ENCODE measurements around the gene SEC14L1.

SEC14L1 gene

GRCh38 chr17:77191244-77191643, 50.5 kb downstream of the SEC14L1 start:
- no peak overlapping the region for H3K4me3 ChIP-seq (ENCODE audit: low read depth, low read length)
- TF ChIP-seq, protein P1, sequence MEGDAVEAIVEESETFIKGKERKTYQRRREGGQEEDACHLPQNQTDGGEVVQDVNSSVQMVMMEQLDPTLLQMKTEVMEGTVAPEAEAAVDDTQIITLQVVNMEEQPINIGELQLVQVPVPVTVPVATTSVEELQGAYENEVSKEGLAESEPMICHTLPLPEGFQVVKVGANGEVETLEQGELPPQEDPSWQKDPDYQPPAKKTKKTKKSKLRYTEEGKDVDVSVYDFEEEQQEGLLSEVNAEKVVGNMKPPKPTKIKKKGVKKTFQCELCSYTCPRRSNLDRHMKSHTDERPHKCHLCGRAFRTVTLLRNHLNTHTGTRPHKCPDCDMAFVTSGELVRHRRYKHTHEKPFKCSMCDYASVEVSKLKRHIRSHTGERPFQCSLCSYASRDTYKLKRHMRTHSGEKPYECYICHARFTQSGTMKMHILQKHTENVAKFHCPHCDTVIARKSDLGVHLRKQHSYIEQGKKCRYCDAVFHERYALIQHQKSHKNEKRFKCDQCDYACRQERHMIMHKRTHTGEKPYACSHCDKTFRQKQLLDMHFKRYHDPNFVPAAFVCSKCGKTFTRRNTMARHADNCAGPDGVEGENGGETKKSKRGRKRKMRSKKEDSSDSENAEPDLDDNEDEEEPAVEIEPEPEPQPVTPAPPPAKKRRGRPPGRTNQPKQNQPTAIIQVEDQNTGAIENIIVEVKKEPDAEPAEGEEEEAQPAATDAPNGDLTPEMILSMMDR (IDR thresholded peaks at IDR 0.05; ENCODE audit: low read depth, low read length, missing control alignments): no peak
- DNase-seq (ENCODE audit: low read depth): no peak

GRCh38 chr17:77193653-77194052, 52.9 kb downstream of the SEC14L1 start:
- TF ChIP-seq, protein P1 (IDR thresholded peaks at IDR 0.05; ENCODE audit: low read depth, low read length, missing control alignments): no peak
- no peak overlapping the region for H3K4me3 ChIP-seq (ENCODE audit: low read depth, low read length)
- no peak for DNase-seq (ENCODE audit: low read depth)

- TF ChIP-seq, protein P1 (IDR thresholded peaks at IDR 0.05; ENCODE audit: low read depth, low read length, missing control alignments): no peak
- H3K4me3 ChIP-seq (ENCODE audit: low read depth, low read length): no peak overlapping the region
- no peak for DNase-seq (ENCODE audit: low read depth)
These were observed 53.4 kb downstream of the SEC14L1 start for GRCh38 chr17:77194179-77194578.

DNA sequence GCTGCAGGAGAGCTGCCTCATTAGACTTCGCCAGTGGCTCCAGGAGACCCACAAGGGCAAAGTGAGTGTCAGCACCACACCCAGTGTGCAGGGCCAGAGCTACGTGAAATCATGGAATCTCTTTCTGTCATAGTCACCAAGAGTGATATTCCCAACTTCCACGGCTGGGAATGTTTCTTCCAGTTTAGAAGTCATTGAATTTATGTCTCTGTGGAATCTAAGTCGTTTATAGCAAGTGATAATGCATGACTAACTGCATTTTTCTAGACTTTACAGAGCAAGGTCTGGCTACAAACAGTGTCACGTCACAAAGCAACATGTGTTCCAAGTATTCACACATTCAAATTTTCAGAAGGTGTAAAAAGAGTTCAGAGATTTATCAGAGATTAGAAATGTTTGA, 55.5 kb downstream of the SEC14L1 start:
- no peak overlapping the region for H3K4me3 ChIP-seq (ENCODE audit: low read depth, low read length)
- TF ChIP-seq, protein P1 (IDR thresholded peaks at IDR 0.05; ENCODE audit: low read depth, low read length, missing control alignments): no peak
- no peak for DNase-seq (ENCODE audit: low read depth)

- TF ChIP-seq, protein P1 (IDR thresholded peaks at IDR 0.05; ENCODE audit: low read depth, low read length, missing control alignments): no peak
- no peak overlapping the region for H3K4me3 ChIP-seq (ENCODE audit: low read depth, low read length)
- no peak for DNase-seq (ENCODE audit: low read depth)
These were observed 56.3 kb downstream of the SEC14L1 start for GRCh38 chr17:77197115-77197514.

GRCh38 chr17:77200711-77201110, 59.9 kb downstream of the SEC14L1 start:
- TF ChIP-seq, protein P1 (IDR thresholded peaks at IDR 0.05; ENCODE audit: low read depth, low read length, missing control alignments): no peak
- no peak for DNase-seq (ENCODE audit: low read depth)
- no peak overlapping the region for H3K4me3 ChIP-seq (ENCODE audit: low read depth, low read length)

- TF ChIP-seq, protein P1 (IDR thresholded peaks at IDR 0.05; ENCODE audit: low read depth, low read length, missing control alignments): no peak
- H3K4me3 ChIP-seq (ENCODE audit: low read depth, low read length): no peak overlapping the region
- DNase-seq (ENCODE audit: low read depth): no peak
These were observed 62.7 kb downstream of the SEC14L1 start for GRCh38 chr17:77203436-77203835.

Data from GM12864 (cell line).